Fibroblast of lung (primary cell): ENCODE data around the gene NLRC5. TPM values are rescaled to one million over a fixed set of nuclear protein-coding genes. Genes with fewer than 3 reads are reported as not detected.

Source experiments
- DNase-seq, 2 donors: peaks; one replicate each; pipeline versions ENCODE4 v3.0.0 to v3.0.0-alpha.2; 2010; ENCODE audit warnings: low read depth in 2 of 2
- H2AFZ ChIP-seq: 2 replicates; pipeline ENCODE4 v1.5.1; 2012; ENCODE audit warnings: low read length, control low read depth, inconsistent platforms
- H3K27ac ChIP-seq: 2 replicates; pipeline ENCODE4 v1.5.1; 2011; ENCODE audit warnings: low read length, control low read depth; ENCODE audit not compliant: insufficient read depth
- H3K27me3 ChIP-seq: 2 replicates; pipeline ENCODE4 v1.5.1; 2011; ENCODE audit warnings: mild to moderate bottlenecking, low read length; ENCODE audit not compliant: control insufficient read depth, insufficient read depth
- H3K36me3 ChIP-seq: 2 replicates; pipeline ENCODE4 v1.5.1; 2011; ENCODE audit warnings: low read length; ENCODE audit not compliant: control insufficient read depth, insufficient read depth
- H3K4me1 ChIP-seq: 2 replicates; pipeline ENCODE4 v1.5.1; 2011; ENCODE audit warnings: low read length; ENCODE audit not compliant: control insufficient read depth, insufficient read depth; ENCODE audit errors: extremely low read depth
- H3K4me2 ChIP-seq: 2 replicates; pipeline ENCODE4 v1.5.1; 2011; ENCODE audit warnings: low read length, control low read depth; ENCODE audit not compliant: insufficient read depth; ENCODE audit errors: extremely low read depth
- H3K4me3 ChIP-seq, 4 experiments: fragments of 200-600 bp in 1 of 4; sonication (generic) in 1 of 4; replicated peaks in 1 of 4; 2 replicates each; pipeline ENCODE4 v1.5.1; 2011 to 2016; ENCODE audit warnings: low read length in 4 of 4, low read depth in 3 of 4, mild to moderate bottlenecking in 3 of 4, control low read depth in 2 of 4, inconsistent platforms in 1 of 4, mixed read lengths in 1 of 4; ENCODE audit not compliant: insufficient read depth in 1 of 4; ENCODE audit errors: control extremely low read depth in 1 of 4
- H3K79me2 ChIP-seq: 2 replicates; pipeline ENCODE4 v1.5.1; 2012; ENCODE audit warnings: mild to moderate bottlenecking, low read length, inconsistent platforms; ENCODE audit not compliant: control insufficient read depth, insufficient read depth
- H3K9ac ChIP-seq: 2 replicates; pipeline ENCODE4 v1.5.1; 2011; ENCODE audit warnings: mild to moderate bottlenecking, low read length, control low read depth; ENCODE audit not compliant: insufficient read depth
- H3K9me3 ChIP-seq: 2 replicates; pipeline ENCODE4 v1.5.1; 2012; ENCODE audit warnings: low read depth, low read length; ENCODE audit not compliant: control insufficient read depth, insufficient read depth
- H4K20me1 ChIP-seq: 2 replicates; pipeline ENCODE4 v1.5.1; 2011; ENCODE audit warnings: low read length; ENCODE audit not compliant: control insufficient read depth, insufficient read depth; ENCODE audit errors: extremely low read depth
- EZH2 ChIP-seq: IDR thresholded peaks from 2 replicates; pipeline ENCODE4 v1.5.1; 2012; ENCODE audit warnings: low read length, control low read depth, mild to moderate bottlenecking; ENCODE audit errors: missing control alignments
- polyA plus RNA-seq, 2 donors: library from polyadenylated mRNA; depleted of rRNA in 1 of 2; stranded (reverse) in 1 of 2; unstranded in 1 of 2; fragments of >200 nt; gene quantifications; 2 replicates each; pipeline ENCODE4 v1.2.1, GENCODE V29; 2011 to 2012; ENCODE audit warnings: missing spikeins in 1 of 2
- total RNA-seq: library from RNA; depleted of rRNA; stranded (reverse); fragments of >200 nt; gene quantifications from 2 replicates; pipeline ENCODE4 v1.2.1, GENCODE V29; 2014
- TF ChIP-seq, protein P1 (sequence below), 2 donors: IDR thresholded peaks in 1 of 2; conservative IDR thresholded peaks in 1 of 2; 1 replicate in 1 of 2; 2 replicates in 1 of 2; pipeline ENCODE4 v1.5.1; 2011 to 2012; ENCODE audit warnings: low read length in 2 of 2, control low read depth in 1 of 2, inconsistent platforms in 1 of 2, low read depth in 1 of 2, mild to moderate bottlenecking in 1 of 2

NLRC5 gene
- total and polyA plus RNA-seq, 2 donors (not counting 1 experiment from before 2014, with no cell fraction given) = 22.2 to 43.6 TPM

DNA sequence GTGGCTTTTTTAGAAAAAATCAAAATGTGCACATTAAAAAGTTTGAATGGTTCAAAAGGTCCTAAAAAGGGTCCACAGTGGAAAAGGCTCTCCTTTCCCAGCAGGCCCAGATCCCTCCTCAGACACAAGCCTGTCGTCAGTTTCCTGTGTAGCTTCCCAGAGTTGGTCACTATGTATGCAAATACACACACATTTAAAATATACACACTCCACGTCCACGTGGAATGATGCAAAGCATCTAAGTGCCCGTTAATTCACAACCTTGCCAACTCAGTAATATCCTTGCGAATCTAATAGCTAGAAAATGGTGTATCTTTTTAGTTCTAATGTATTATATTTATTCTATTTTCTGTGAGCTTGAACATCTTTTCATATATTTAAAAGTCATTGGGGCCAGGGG, 17.7 kb downstream of the NLRC5 start:
- H3K79me2 ChIP-seq = peaks cover 23% of the 10 kb centered on the region
- no peak overlapping the region for H2AFZ ChIP-seq
- peaks cover 3% of the 10 kb centered on the region for H3K4me1 ChIP-seq
- no peak overlapping the region for H3K27ac ChIP-seq
- no peak for TF ChIP-seq EZH2
- TF ChIP-seq, protein P1, sequence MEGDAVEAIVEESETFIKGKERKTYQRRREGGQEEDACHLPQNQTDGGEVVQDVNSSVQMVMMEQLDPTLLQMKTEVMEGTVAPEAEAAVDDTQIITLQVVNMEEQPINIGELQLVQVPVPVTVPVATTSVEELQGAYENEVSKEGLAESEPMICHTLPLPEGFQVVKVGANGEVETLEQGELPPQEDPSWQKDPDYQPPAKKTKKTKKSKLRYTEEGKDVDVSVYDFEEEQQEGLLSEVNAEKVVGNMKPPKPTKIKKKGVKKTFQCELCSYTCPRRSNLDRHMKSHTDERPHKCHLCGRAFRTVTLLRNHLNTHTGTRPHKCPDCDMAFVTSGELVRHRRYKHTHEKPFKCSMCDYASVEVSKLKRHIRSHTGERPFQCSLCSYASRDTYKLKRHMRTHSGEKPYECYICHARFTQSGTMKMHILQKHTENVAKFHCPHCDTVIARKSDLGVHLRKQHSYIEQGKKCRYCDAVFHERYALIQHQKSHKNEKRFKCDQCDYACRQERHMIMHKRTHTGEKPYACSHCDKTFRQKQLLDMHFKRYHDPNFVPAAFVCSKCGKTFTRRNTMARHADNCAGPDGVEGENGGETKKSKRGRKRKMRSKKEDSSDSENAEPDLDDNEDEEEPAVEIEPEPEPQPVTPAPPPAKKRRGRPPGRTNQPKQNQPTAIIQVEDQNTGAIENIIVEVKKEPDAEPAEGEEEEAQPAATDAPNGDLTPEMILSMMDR (conservative IDR thresholded peaks at IDR 0.05 in 1 of 2, IDR thresholded peaks at IDR 0.05 in 1 of 2; ENCODE audit: low read depth in 1 of 2, low read length in 2 of 2) = no peak
- no peaks in the 10 kb centered on the region for H4K20me1 ChIP-seq
- H3K9me3 ChIP-seq = no peaks in the 10 kb centered on the region
- no peak for DNase-seq
- H3K4me2 ChIP-seq = no peak overlapping the region
- peaks cover 2% of the 10 kb centered on the region for H3K36me3 ChIP-seq
- H3K4me3 ChIP-seq = no peak overlapping the region
- no peak overlapping the region for H3K9ac ChIP-seq
- no peaks in the 10 kb centered on the region for H3K27me3 ChIP-seq

DNA sequence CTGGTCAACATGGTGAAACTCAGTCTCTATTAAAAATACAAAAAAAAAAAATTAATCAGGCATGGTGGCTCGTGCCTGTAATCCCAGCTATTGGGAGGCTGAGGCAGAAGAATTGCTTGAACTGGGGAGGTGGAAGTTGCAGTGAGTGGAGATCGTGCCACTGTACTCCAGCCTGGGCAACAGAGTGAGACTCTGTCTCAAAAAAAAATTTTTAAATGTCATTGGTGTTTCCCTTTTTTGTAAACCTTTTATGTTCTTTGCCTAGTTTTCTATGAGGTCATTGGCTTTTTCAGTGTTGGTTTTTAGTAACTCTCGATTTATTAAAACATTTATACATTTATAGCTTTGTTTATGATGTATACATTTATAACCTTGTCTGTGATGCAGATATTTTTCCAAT, 18.2 kb downstream of the NLRC5 start:
- no peaks in the 10 kb centered on the region for H4K20me1 ChIP-seq
- H2AFZ ChIP-seq = no peak overlapping the region
- peaks cover 2% of the 10 kb centered on the region for H3K36me3 ChIP-seq
- no peak overlapping the region for H3K27ac ChIP-seq
- no peaks in the 10 kb centered on the region for H3K27me3 ChIP-seq
- DNase-seq = no peak
- no peak overlapping the region for H3K4me2 ChIP-seq
- peaks cover 3% of the 10 kb centered on the region for H3K4me1 ChIP-seq
- peaks cover 24% of the 10 kb centered on the region for H3K79me2 ChIP-seq
- TF ChIP-seq, protein P1 (conservative IDR thresholded peaks at IDR 0.05 in 1 of 2, IDR thresholded peaks at IDR 0.05 in 1 of 2; ENCODE audit: low read depth in 1 of 2, low read length in 2 of 2) = no peak
- H3K9me3 ChIP-seq = no peaks in the 10 kb centered on the region
- H3K9ac ChIP-seq = no peak overlapping the region
- no peak overlapping the region for H3K4me3 ChIP-seq

DNA sequence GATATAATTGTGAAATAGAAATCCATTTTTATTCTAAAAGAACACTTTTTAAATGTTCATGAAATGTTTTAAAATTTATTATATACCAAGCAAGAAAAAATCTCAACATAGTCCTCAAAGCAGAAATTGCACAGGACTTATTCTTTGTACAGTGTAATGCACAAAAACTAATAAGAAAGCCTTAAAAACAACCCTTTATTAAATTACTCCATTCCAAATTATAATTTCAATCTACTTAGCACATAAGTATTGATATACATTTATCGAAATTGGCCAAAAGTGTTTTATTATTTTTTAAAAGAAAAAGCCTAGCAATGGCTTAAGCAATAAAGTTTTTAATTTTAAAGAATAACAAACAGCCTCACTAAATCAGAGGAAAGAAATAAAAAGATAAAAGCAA, 19.1 kb downstream of the NLRC5 start:
- H4K20me1 ChIP-seq = no peaks in the 10 kb centered on the region
- no peaks in the 10 kb centered on the region for H3K27me3 ChIP-seq
- peaks cover 20% of the 10 kb centered on the region for H3K79me2 ChIP-seq
- no peak overlapping the region for H3K4me3 ChIP-seq
- no peak for DNase-seq
- H3K4me2 ChIP-seq = no peak overlapping the region
- H2AFZ ChIP-seq = no peak overlapping the region
- H3K36me3 ChIP-seq = peaks cover 2% of the 10 kb centered on the region
- no peak overlapping the region for H3K9ac ChIP-seq
- no peak overlapping the region for H3K27ac ChIP-seq
- TF ChIP-seq, protein P1 (conservative IDR thresholded peaks at IDR 0.05 in 1 of 2, IDR thresholded peaks at IDR 0.05 in 1 of 2; ENCODE audit: low read depth in 1 of 2, low read length in 2 of 2) = no peak
- H3K4me1 ChIP-seq = peaks cover 3% of the 10 kb centered on the region
- no peaks in the 10 kb centered on the region for H3K9me3 ChIP-seq
